KOPT-K1 (cell line): Measurements from ENCODE around the gene NTN1.

ENCODE experiments used
- H3K27ac ChIP-seq: fragments of 200-600 bp; sonication (generic); 2 replicates; pipeline ENCODE4 v1.5.1; 2016; ENCODE audit warnings: antibody characterized with exemption, mild to moderate bottlenecking, low read depth, low read length; ENCODE audit not compliant: poor library complexity, severe bottlenecking
- H3K36me3 ChIP-seq: fragments of 200-600 bp; sonication (generic); 2 replicates; pipeline ENCODE4 v1.5.1; 2017; ENCODE audit warnings: antibody characterized with exemption, mild to moderate bottlenecking, low read length, moderate library complexity; ENCODE audit not compliant: insufficient read depth
- H3K9me3 ChIP-seq: fragments of 200-600 bp; sonication (generic); 2 replicates; pipeline ENCODE4 v1.5.1; 2017; ENCODE audit warnings: antibody characterized with exemption, low read length, mild to moderate bottlenecking; ENCODE audit not compliant: insufficient read depth, poor library complexity, severe bottlenecking

Gene NTN1

GRCh38 chr17:9273428-9274391 is 252.4 kb downstream of the NTN1 start:
- Histone ChIP-seq H3K9me3 (no peaks in the 10 kb centered on the region), H3K27ac (no peak overlapping the region), H3K36me3 (no peaks in the 10 kb centered on the region)

GRCh38 chr17:9274973-9275372 is 253.7 kb downstream of the NTN1 start:
- Histone ChIP-seq H3K9me3 (no peaks in the 10 kb centered on the region), H3K27ac (no peak overlapping the region), H3K36me3 (no peaks in the 10 kb centered on the region)

- no peak overlapping the region for H3K27ac ChIP-seq
- H3K36me3 ChIP-seq = no peaks in the 10 kb centered on the region
- H3K9me3 ChIP-seq = no peaks in the 10 kb centered on the region
These were observed 258.6 kb downstream of the NTN1 start for GRCh38 chr17:9279893-9280292.

GRCh38 chr17:9283909-9284308 is 262.6 kb downstream of the NTN1 start:
- H3K27ac ChIP-seq = no peak overlapping the region
- H3K9me3 ChIP-seq = no peaks in the 10 kb centered on the region

GRCh38 chr17:9284884-9285283 is 263.6 kb downstream of the NTN1 start:
- Histone ChIP-seq H3K36me3 (no peaks in the 10 kb centered on the region), H3K9me3 (no peaks in the 10 kb centered on the region), H3K27ac (no peak overlapping the region)

More at GRCh38 chr17:9283909-9284308, 262.6 kb downstream of the NTN1 start:
- H3K36me3 ChIP-seq = no peaks in the 10 kb centered on the region

GRCh38 chr17:9285602-9286427 is 264.5 kb downstream of the NTN1 start:
- Histone ChIP-seq H3K36me3 (no peaks in the 10 kb centered on the region), H3K27ac (no peak overlapping the region), H3K9me3 (no peaks in the 10 kb centered on the region)

- no peaks in the 10 kb centered on the region for H3K9me3 ChIP-seq
- no peaks in the 10 kb centered on the region for H3K36me3 ChIP-seq
- no peak overlapping the region for H3K27ac ChIP-seq
These were observed 265.1 kb downstream of the NTN1 start for GRCh38 chr17:9286434-9286833.

GRCh38 chr17:9287306-9287705 is 266.0 kb downstream of the NTN1 start:
- Histone ChIP-seq H3K27ac (no peak overlapping the region), H3K9me3 (no peaks in the 10 kb centered on the region), H3K36me3 (no peaks in the 10 kb centered on the region)

- Histone ChIP-seq H3K36me3 (no peaks in the 10 kb centered on the region), H3K9me3 (no peaks in the 10 kb centered on the region), H3K27ac (no peak overlapping the region)
These were observed 268.9 kb downstream of the NTN1 start for GRCh38 chr17:9290226-9290613.

GRCh38 chr17:9291912-9292560 is 270.7 kb downstream of the NTN1 start:
- Histone ChIP-seq H3K27ac (no peak overlapping the region), H3K36me3 (no peaks in the 10 kb centered on the region), H3K9me3 (no peaks in the 10 kb centered on the region)

GRCh38 chr17:9292561-9292941 is 271.2 kb downstream of the NTN1 start:
- H3K9me3 ChIP-seq = no peaks in the 10 kb centered on the region

More at GRCh38 chr17:9292561-9292941, 271.2 kb downstream of the NTN1 start:
- Histone ChIP-seq H3K27ac (no peak overlapping the region), H3K36me3 (no peaks in the 10 kb centered on the region)
